Endodermal cell (in vitro differentiated cells): Measurements from ENCODE around the gene TMCO4. TPM values are rescaled to one million over a fixed set of nuclear protein-coding genes. Genes with fewer than 3 reads are reported as not detected.
A peak's percentile ranks its signal among the peaks of the same experiment; 100 is the strongest.

Source experiments
- DNase-seq: peaks from one replicate; pipeline ENCODE4 v3.0.0-alpha.2; 2017
- H3K27ac ChIP-seq: 2 replicates; pipeline ENCODE4 v1.5.1; 2013; ENCODE audit warnings: mild to moderate bottlenecking, low read depth, low read length, moderate library complexity
- H3K27me3 ChIP-seq: 2 replicates; pipeline ENCODE4 v1.6.1; 2013; ENCODE audit warnings: mild to moderate bottlenecking, low read length, moderate library complexity; ENCODE audit not compliant: insufficient read depth, control insufficient read depth, poor library complexity, severe bottlenecking
- H3K36me3 ChIP-seq: 2 replicates; pipeline ENCODE4 v1.7.0; 2013; ENCODE audit warnings: mild to moderate bottlenecking, low read length, moderate library complexity; ENCODE audit not compliant: control insufficient read depth, insufficient read depth
- H3K4me1 ChIP-seq: one replicate; pipeline ENCODE4 v1.7.0; 2013; ENCODE audit warnings: low read length; ENCODE audit not compliant: control insufficient read depth, insufficient read depth
- H3K4me3 ChIP-seq: 2 replicates; pipeline ENCODE4 v1.5.1; 2013; ENCODE audit warnings: mild to moderate bottlenecking, low read length, moderate library complexity
- H3K9ac ChIP-seq: 2 replicates; pipeline ENCODE4 v1.6.1; 2013; ENCODE audit warnings: mild to moderate bottlenecking, low read length, moderate library complexity; ENCODE audit not compliant: poor library complexity, severe bottlenecking; ENCODE audit errors: extremely low read depth
- H3K9me3 ChIP-seq: 2 replicates; pipeline ENCODE4 v1.6.1; 2013; ENCODE audit warnings: mild to moderate bottlenecking, low read length, moderate library complexity; ENCODE audit not compliant: control insufficient read depth
- H3K27ac Mint-ChIP-seq: 2 replicates; pipeline ENCODE4 v1.8.0; 2020; ENCODE audit warnings: mixed read lengths
- H3K27me3 Mint-ChIP-seq: 2 replicates; pipeline ENCODE4 v1.8.0; 2021; ENCODE audit warnings: mild to moderate bottlenecking, mixed read lengths; ENCODE audit not compliant: insufficient read depth
- H3K36me3 Mint-ChIP-seq: 2 replicates; pipeline ENCODE4 v1.8.0; 2020; ENCODE audit warnings: low read depth, mixed read lengths
- H3K4me1 Mint-ChIP-seq: 2 replicates; pipeline ENCODE4 v1.8.0; 2020; ENCODE audit warnings: mixed read lengths
- H3K4me3 Mint-ChIP-seq: 2 replicates; pipeline ENCODE4 v1.8.0; 2020; ENCODE audit warnings: mild to moderate bottlenecking, moderate library complexity, mixed read lengths
- H3K9me3 Mint-ChIP-seq: 2 replicates; pipeline ENCODE4 v1.8.0; 2020; ENCODE audit warnings: mild to moderate bottlenecking, mixed read lengths
- CTCF ChIP-seq: fragments of 200-600 bp; sonication (generic); conservative IDR thresholded peaks from 2 replicates; pipeline ENCODE4 v1.5.0; 2021; ENCODE audit warnings: antibody characterized with exemption, mild to moderate bottlenecking
- WGBS, 2 experiments: methylation state at CpG; one replicate each; pipeline versions ENCODE4 v1.1.5 to v1.1.7; 2013; ENCODE audit warnings: missing lambda C conversion rate in 2 of 2, mixed read lengths in 1 of 2; ENCODE audit not compliant: insufficient coverage in 1 of 2, insufficient read length in 1 of 2; 5-methylcytosine and 5-hydroxymethylcytosine counted together
- total RNA-seq, 2 donors: library from RNA; stranded (reverse); fragmentation: NEBNext Ultra II Directional in 1 of 2; extraction: Animal tissue kit (Norgen Biotek cat#: 25700) in 1 of 2; gene quantifications; 2 replicates in 1 of 2; 3 replicates in 1 of 2; pipeline ENCODE4 v1.2.1, GENCODE V29; 2021

Gene TMCO4
- total RNA-seq, 2 donors from 2014 or later: 6.2 to 6.6 TPM

- WGBS, 2 experiments: 80 to 94% methylated on average over 1 to 4 of the region's 4 CpGs
- no peaks in the 10 kb centered on the region for H3K36me3 ChIP-seq
- no peak for DNase-seq
Measured at GRCh38 chr1:19705464-19705863, 94.3 kb downstream of the TMCO4 start.

GRCh38 chr1:19704247-19705113 lies 95.2 kb downstream of the TMCO4 start:
- TF ChIP-seq CTCF: peak; percentile 94
- 17 to 21% methylated on average over 17 to 19 of the region's 19 CpGs for WGBS, 2 experiments
- no peak overlapping the region for H3K27ac ChIP-seq
- peak; percentile 96 for DNase-seq
- no peaks in the 10 kb centered on the region for H3K4me1 ChIP-seq
- no peak overlapping the region for H3K4me3 ChIP-seq
- no peaks in the 10 kb centered on the region for H3K27me3 ChIP-seq
- Mint-ChIP-seq H3K4me1 (peaks cover 12% of the 10 kb centered on the region), H3K36me3 (no peaks in the 10 kb centered on the region), H3K9me3 (no peaks in the 10 kb centered on the region), H3K4me3 (peak overlapping the region; percentile 24), H3K27ac (peak overlapping the region; percentile 59), H3K27me3 (no peaks in the 10 kb centered on the region)
- H3K36me3 ChIP-seq: no peaks in the 10 kb centered on the region
- H3K9me3 ChIP-seq: no peaks in the 10 kb centered on the region
- H3K9ac ChIP-seq: no peak overlapping the region

More at GRCh38 chr1:19705464-19705863, 94.3 kb downstream of the TMCO4 start:
- no peak overlapping the region for H3K4me3 Mint-ChIP-seq
- no peaks in the 10 kb centered on the region for H3K4me1 ChIP-seq
- no peaks in the 10 kb centered on the region for H3K9me3 ChIP-seq
- H3K9ac ChIP-seq: no peak overlapping the region
- TF ChIP-seq CTCF: no peak
- peaks cover 7% of the 10 kb centered on the region for H3K4me1 Mint-ChIP-seq
- H3K4me3 ChIP-seq: no peak overlapping the region
- no peaks in the 10 kb centered on the region for H3K27me3 ChIP-seq
- no peaks in the 10 kb centered on the region for H3K27me3 Mint-ChIP-seq
- no peaks in the 10 kb centered on the region for H3K36me3 Mint-ChIP-seq
- H3K27ac Mint-ChIP-seq: no peak overlapping the region
- H3K9me3 Mint-ChIP-seq: no peaks in the 10 kb centered on the region
- no peak overlapping the region for H3K27ac ChIP-seq

- Mint-ChIP-seq H3K27me3 (no peaks in the 10 kb centered on the region), H3K36me3 (no peaks in the 10 kb centered on the region), H3K4me1 (peaks cover 8% of the 10 kb centered on the region), H3K9me3 (no peaks in the 10 kb centered on the region), H3K4me3 (no peak overlapping the region), H3K27ac (no peak overlapping the region)
- H3K9ac ChIP-seq: no peak overlapping the region
- H3K36me3 ChIP-seq: no peaks in the 10 kb centered on the region
- H3K4me3 ChIP-seq: no peak overlapping the region
- no peaks in the 10 kb centered on the region for H3K9me3 ChIP-seq
- peak; percentile 18 for TF ChIP-seq CTCF
- 81 to 83% methylated on average over 2 to 3 of the region's 3 CpGs for WGBS, 2 experiments
- no peak overlapping the region for H3K27ac ChIP-seq
- H3K27me3 ChIP-seq: no peaks in the 10 kb centered on the region
- no peak for DNase-seq
- no peaks in the 10 kb centered on the region for H3K4me1 ChIP-seq
Measured at GRCh38 chr1:19703280-19703679, 96.4 kb downstream of the TMCO4 start.
